Uterus (tissue), 2 donors: ENCODE results near the gene HIVEP3.

ENCODE experiments used
- CTCF ChIP-seq, 4 experiments: fragments of 200-600 bp in 2 of 4; fragments of 450-650 bp in 2 of 4; sonication (generic) in 2 of 4; IDR thresholded peaks; one replicate each; pipeline ENCODE4 v1.5.1; 2016 to 2019; ENCODE audit warnings: antibody characterized with exemption in 4 of 4, mild to moderate bottlenecking in 2 of 4, moderate library complexity in 1 of 4
- POLR2A ChIP-seq, 2 donors: fragments of 450-650 bp; IDR thresholded peaks; one replicate each; pipeline ENCODE4 v1.6.1; 2016; ENCODE audit warnings: antibody characterized with exemption in 2 of 2, mild to moderate bottlenecking in 1 of 2, moderate library complexity in 1 of 2

- TF ChIP-seq CTCF (IDR thresholded peaks at IDR 0.05): no peak
- TF ChIP-seq POLR2A (IDR thresholded peaks at IDR 0.05): no peak
Observed at GRCh38 chr1:41742219-41742618, 176.5 kb downstream of the HIVEP3 start.
